HG03103 (cell line): Measurements from ENCODE around the gene RBMS1.

Experiments
- ATAC-seq: cut with Tn5 transposase; IDR thresholded peaks from one replicate; pipeline ENCODE4 v1.9.1; 2021; ENCODE audit warnings: low read depth; ENCODE audit not compliant: unreplicated experiment

Gene RBMS1

GRCh38 chr2:160345071-160345764 lies 148.4 kb downstream of the RBMS1 start:
- ATAC-seq, result no peak

- no peak for ATAC-seq
Measured at GRCh38 chr2:160343404-160343803, 150.2 kb downstream of the RBMS1 start.

- ATAC-seq, result no peak
Measured at GRCh38 chr2:160339726-160340125, 153.9 kb downstream of the RBMS1 start.

- no peak for ATAC-seq
Measured at GRCh38 chr2:160338901-160339685, 154.5 kb downstream of the RBMS1 start.

- ATAC-seq, result no peak
Measured at GRCh38 chr2:160337728-160338127, 155.9 kb downstream of the RBMS1 start.

- ATAC-seq, result no peak
Measured at GRCh38 chr2:160336635-160337034, 157.0 kb downstream of the RBMS1 start.

GRCh38 chr2:160336105-160336504 lies 157.5 kb downstream of the RBMS1 start:
- ATAC-seq, result no peak

GRCh38 chr2:160335441-160335840 lies 158.2 kb downstream of the RBMS1 start:
- ATAC-seq, result no peak

- ATAC-seq, result no peak
Measured at GRCh38 chr2:160334028-160334741, 159.4 kb downstream of the RBMS1 start.

- ATAC-seq, result no peak
Measured at GRCh38 chr2:160333324-160334027, 160.1 kb downstream of the RBMS1 start.

- no peak for ATAC-seq
Measured at GRCh38 chr2:160332318-160332717, 161.3 kb downstream of the RBMS1 start.

- no peak for ATAC-seq
Measured at GRCh38 chr2:160331258-160332025, 162.2 kb downstream of the RBMS1 start.

- ATAC-seq, result no peak
Measured at GRCh38 chr2:160328811-160329527, 164.6 kb downstream of the RBMS1 start.

- ATAC-seq, result no peak
Measured at GRCh38 chr2:160326786-160327185, 166.8 kb downstream of the RBMS1 start.

GRCh38 chr2:160325418-160325817 lies 168.2 kb downstream of the RBMS1 start:
- no peak for ATAC-seq

GRCh38 chr2:160324917-160325316 lies 168.7 kb downstream of the RBMS1 start:
- ATAC-seq, result no peak

- no peak for ATAC-seq
Measured at GRCh38 chr2:160324161-160324800, 169.3 kb downstream of the RBMS1 start.

- ATAC-seq, result no peak
Measured at GRCh38 chr2:160322320-160322719, 171.3 kb downstream of the RBMS1 start.

- ATAC-seq, result no peak
Measured at GRCh38 chr2:160321006-160321405, 172.6 kb downstream of the RBMS1 start.
